A673 (cell line): ENCODE data around the gene RILP. TPM values are rescaled to one million over a fixed set of nuclear protein-coding genes. Genes with fewer than 3 reads are reported as not detected.

ENCODE experiments used
- BruUV-seq: library from RNA; stranded (reverse); fragments of 400-500 nt; replicated peaks from 2 replicates; lab custom pipeline; 2021; lab: Mats Ljungman, UMichigan
- CTCF ChIA-PET: fragments of 300-600 bp; sonication (Branson Sonifier 250); formaldehyde crosslinking; loops from one replicate; lab custom pipeline; 2022; ENCODE audit warnings: antibody characterized with exemption; lab: Charles Lee
- POLR2A ChIA-PET: fragments of 300-600 bp; sonication (Branson Sonifier 250); formaldehyde crosslinking; loops from one replicate; lab custom pipeline; 2022; ENCODE audit warnings: antibody characterized with exemption; ENCODE audit not compliant: low non-redundant PET; lab: Charles Lee
- DNase-seq: peaks from one replicate; pipeline ENCODE4 v3.0.0-alpha.2; 2015; ENCODE audit warnings: low spot score
- H3K27ac ChIP-seq: fragments of 200-600 bp; sonication (generic); 2 replicates; pipeline ENCODE4 v1.5.1; 2016; ENCODE audit warnings: mixed run types, low read depth, mild to moderate bottlenecking, mixed read lengths, antibody characterized with exemption, low read length; ENCODE audit not compliant: poor library complexity, severe bottlenecking
- H3K27me3 ChIP-seq: fragments of 200-600 bp; sonication (generic); replicated peaks from 2 replicates; pipeline ENCODE4 v1.6.1; 2017; ENCODE audit warnings: mixed run types, low read depth, mild to moderate bottlenecking, mixed read lengths, antibody characterized with exemption, low read length; ENCODE audit not compliant: insufficient read depth, poor library complexity
- H3K36me3 ChIP-seq: fragments of 200-600 bp; sonication (generic); 2 replicates; pipeline ENCODE4 v1.6.1; 2016; ENCODE audit warnings: mixed run types, mild to moderate bottlenecking, mixed read lengths, antibody characterized with exemption, low read length; ENCODE audit not compliant: insufficient read depth, poor library complexity, severe bottlenecking
- H3K4me1 ChIP-seq: fragments of 200-600 bp; sonication (generic); 2 replicates; pipeline ENCODE4 v1.6.1; 2017; ENCODE audit warnings: mixed run types, mild to moderate bottlenecking, mixed read lengths, antibody characterized with exemption, low read length; ENCODE audit not compliant: insufficient read depth, poor library complexity, severe bottlenecking
- H3K4me3 ChIP-seq: fragments of 200-600 bp; sonication (generic); 2 replicates; pipeline ENCODE4 v1.5.1; 2016; ENCODE audit warnings: low read depth, mixed run types, mild to moderate bottlenecking, mixed read lengths, low read length; ENCODE audit not compliant: poor library complexity, severe bottlenecking
- H3K9me3 ChIP-seq: fragments of 200-600 bp; sonication (generic); 2 replicates; pipeline ENCODE4 v1.6.1; 2016; ENCODE audit warnings: mixed run types, low read depth, mild to moderate bottlenecking, mixed read lengths, antibody characterized with exemption, low read length; ENCODE audit not compliant: poor library complexity, severe bottlenecking
- CTCF ChIP-seq: fragments of 300-800, 200-600 bp; sonication (generic); conservative IDR thresholded peaks from 2 replicates; pipeline ENCODE4 v1.5.1; 2017; ENCODE audit warnings: low read depth, mild to moderate bottlenecking, antibody characterized with exemption, low read length, moderate library complexity, mixed read lengths
- EZH2 ChIP-seq: fragments of 200-600 bp; sonication (generic); IDR thresholded peaks from 2 replicates; pipeline ENCODE4 v1.6.1; 2017; ENCODE audit warnings: borderline replicate concordance, low read depth, mild to moderate bottlenecking, mixed read lengths, antibody characterized with exemption, low read length; ENCODE audit not compliant: poor library complexity, severe bottlenecking
- intact Hi-C: fragments of 100-400 bp; cut with micrococcal nuclease; formaldehyde crosslinking; loops from one replicate; pipeline ENCODE4 v1.10.0; 2022; ENCODE audit not compliant: unreplicated experiment
- total RNA-seq: library from RNA; stranded (reverse); gene quantifications from 2 replicates; pipeline ENCODE4 v1.2.3, GENCODE V29; 2021

RILP gene
- total RNA-seq, 1 experiment from 2014 or later = 0.73 TPM

GRCh38 chr17:1645207-1646171 lies 4.2 kb downstream of the RILP start, which contains the start of gene SCARF1:
Gene SCARF1 (minus strand): TSS chr17:1645732. CDS start chr17:1645697, 35 bp downstream.
- H3K36me3 ChIP-seq = peaks cover 5% of the 10 kb centered on the region
- ChIA-PET CTCF (interaction anchor here (1.2 kb wide), 1 partner anchor 71 kb away, joined by 3 read pairs; no protein-coding TSS in a partner anchor), POLR2A (no interaction called here)
- DNase-seq = no peak
- H3K9me3 ChIP-seq = no peaks in the 10 kb centered on the region
- peaks cover 12% of the 10 kb centered on the region for H3K4me1 ChIP-seq
- TF ChIP-seq EZH2 (no peak), CTCF (no peak)
- no TSS peak for BruUV-seq
- H3K27me3 ChIP-seq = no peaks in the 10 kb centered on the region
- no peak within 1 kb of the TSS for H3K27ac ChIP-seq
- H3K4me3 ChIP-seq = no peak within 1 kb of the TSS
- intact Hi-C loops = no loop called here

GRCh38 chr17:1644493-1645206 lies 5.0 kb downstream of the RILP start:
- H3K27me3 ChIP-seq = no peaks in the 10 kb centered on the region
- peaks cover 11% of the 10 kb centered on the region for H3K4me1 ChIP-seq
- H3K9me3 ChIP-seq = no peaks in the 10 kb centered on the region
- no TSS peak for BruUV-seq
- no peak overlapping the region for H3K4me3 ChIP-seq
- no peaks in the 10 kb centered on the region for H3K36me3 ChIP-seq
- no peak for DNase-seq
- intact Hi-C loops = no loop called here
- POLR2A ChIA-PET = no interaction called here
- no peak overlapping the region for H3K27ac ChIP-seq
- TF ChIP-seq EZH2 = no peak
- TF ChIP-seq CTCF = no peak
- CTCF ChIA-PET = no interaction called here

GRCh38 chr17:1643999-1644492 lies 5.6 kb downstream of the RILP start:
- BruUV-seq = no TSS peak
- peak overlapping the region; percentile 49 for H3K4me3 ChIP-seq
- TF ChIP-seq CTCF = no peak
- no peak for TF ChIP-seq EZH2
- ChIA-PET CTCF (interaction anchor here (0.9 kb wide), 2 partner anchors 70 to 129 kb away, joined by 3 read pairs; no protein-coding TSS in a partner anchor), POLR2A (no interaction called here)
- H3K9me3 ChIP-seq = no peaks in the 10 kb centered on the region
- H3K36me3 ChIP-seq = no peaks in the 10 kb centered on the region
- intact Hi-C loops = no loop called here
- DNase-seq = no peak
- H3K27me3 ChIP-seq = no peaks in the 10 kb centered on the region
- H3K4me1 ChIP-seq = peaks cover 6% of the 10 kb centered on the region
- H3K27ac ChIP-seq = no peak overlapping the region
